ENCODE results near the gene SPNS3.

The SPNS3 gene

DNA sequence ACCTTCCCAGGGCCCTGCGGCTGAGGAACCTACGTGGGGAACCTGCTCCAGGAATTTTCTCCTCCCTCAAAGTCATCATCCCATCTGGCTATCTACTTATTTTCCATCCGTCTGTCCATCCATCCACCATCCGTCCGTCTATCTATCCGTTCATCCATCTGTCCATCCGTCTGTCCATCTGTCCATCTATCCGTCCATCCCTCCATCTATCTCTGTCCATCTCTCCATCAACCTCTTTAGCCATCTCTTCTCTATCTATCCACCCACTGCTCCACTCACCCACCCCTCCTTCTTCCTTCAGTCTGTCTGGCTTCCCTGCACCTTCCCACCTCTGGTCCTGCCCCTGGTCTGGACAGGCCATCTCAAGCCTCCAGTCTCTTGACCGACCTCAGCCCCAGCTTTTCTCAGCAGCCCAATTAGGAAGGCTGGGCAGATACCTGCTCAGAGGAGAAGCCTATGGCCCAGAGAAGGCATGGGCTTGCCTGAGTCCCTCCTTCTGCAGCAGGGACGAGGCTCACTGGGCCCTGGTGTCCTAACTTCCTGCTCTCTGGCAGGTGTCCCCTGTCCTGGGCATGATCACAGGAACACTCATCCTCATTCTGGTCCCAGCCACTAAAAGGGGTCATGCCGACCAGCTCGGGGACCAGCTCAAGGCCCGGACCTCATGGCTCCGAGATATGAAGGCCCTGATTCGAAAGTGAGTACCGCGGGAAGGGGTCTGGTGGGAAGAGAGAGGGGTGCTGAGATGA is 98.4 kb downstream of the SPNS3 start:
- no peak for DNase-seq (ENCODE audit: low read depth)
- no peak overlapping the region for H3K4me3 ChIP-seq (replicated peaks; ENCODE audit: low read depth, low read length)
- TF ChIP-seq, protein P1, sequence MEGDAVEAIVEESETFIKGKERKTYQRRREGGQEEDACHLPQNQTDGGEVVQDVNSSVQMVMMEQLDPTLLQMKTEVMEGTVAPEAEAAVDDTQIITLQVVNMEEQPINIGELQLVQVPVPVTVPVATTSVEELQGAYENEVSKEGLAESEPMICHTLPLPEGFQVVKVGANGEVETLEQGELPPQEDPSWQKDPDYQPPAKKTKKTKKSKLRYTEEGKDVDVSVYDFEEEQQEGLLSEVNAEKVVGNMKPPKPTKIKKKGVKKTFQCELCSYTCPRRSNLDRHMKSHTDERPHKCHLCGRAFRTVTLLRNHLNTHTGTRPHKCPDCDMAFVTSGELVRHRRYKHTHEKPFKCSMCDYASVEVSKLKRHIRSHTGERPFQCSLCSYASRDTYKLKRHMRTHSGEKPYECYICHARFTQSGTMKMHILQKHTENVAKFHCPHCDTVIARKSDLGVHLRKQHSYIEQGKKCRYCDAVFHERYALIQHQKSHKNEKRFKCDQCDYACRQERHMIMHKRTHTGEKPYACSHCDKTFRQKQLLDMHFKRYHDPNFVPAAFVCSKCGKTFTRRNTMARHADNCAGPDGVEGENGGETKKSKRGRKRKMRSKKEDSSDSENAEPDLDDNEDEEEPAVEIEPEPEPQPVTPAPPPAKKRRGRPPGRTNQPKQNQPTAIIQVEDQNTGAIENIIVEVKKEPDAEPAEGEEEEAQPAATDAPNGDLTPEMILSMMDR (IDR thresholded peaks at IDR 0.05; ENCODE audit: low read length, missing control alignments): no peak

DNA sequence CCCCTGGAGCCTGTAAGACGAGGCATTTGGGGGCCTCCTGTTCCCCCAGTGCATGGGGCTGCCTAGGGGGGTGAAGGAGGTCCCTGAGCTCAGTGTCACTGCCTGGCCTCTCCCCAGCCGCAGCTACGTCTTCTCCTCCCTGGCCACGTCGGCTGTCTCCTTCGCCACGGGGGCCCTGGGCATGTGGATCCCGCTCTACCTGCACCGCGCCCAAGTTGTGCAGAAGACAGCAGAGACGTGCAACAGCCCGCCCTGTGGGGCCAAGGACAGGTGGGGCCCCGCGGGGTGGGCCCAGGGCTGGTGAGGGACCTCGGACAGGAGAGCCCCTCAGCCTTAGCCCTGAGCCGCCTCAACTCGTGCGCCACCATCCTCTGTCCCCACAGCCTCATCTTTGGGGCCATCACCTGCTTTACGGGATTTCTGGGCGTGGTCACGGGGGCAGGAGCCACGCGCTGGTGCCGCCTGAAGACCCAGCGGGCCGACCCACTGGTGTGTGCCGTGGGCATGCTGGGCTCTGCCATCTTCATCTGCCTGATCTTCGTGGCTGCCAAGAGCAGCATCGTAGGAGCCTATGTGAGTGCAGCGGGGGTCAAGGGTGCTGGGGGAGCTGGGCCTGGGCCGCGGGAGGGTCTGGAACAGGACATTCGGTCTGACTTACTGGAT is 99.3 kb downstream of the SPNS3 start:
- no peak overlapping the region for H3K4me3 ChIP-seq (replicated peaks; ENCODE audit: low read depth, low read length)
- DNase-seq (ENCODE audit: low read depth): no peak
- TF ChIP-seq, protein P1 (IDR thresholded peaks at IDR 0.05; ENCODE audit: low read length, missing control alignments): no peak

DNA sequence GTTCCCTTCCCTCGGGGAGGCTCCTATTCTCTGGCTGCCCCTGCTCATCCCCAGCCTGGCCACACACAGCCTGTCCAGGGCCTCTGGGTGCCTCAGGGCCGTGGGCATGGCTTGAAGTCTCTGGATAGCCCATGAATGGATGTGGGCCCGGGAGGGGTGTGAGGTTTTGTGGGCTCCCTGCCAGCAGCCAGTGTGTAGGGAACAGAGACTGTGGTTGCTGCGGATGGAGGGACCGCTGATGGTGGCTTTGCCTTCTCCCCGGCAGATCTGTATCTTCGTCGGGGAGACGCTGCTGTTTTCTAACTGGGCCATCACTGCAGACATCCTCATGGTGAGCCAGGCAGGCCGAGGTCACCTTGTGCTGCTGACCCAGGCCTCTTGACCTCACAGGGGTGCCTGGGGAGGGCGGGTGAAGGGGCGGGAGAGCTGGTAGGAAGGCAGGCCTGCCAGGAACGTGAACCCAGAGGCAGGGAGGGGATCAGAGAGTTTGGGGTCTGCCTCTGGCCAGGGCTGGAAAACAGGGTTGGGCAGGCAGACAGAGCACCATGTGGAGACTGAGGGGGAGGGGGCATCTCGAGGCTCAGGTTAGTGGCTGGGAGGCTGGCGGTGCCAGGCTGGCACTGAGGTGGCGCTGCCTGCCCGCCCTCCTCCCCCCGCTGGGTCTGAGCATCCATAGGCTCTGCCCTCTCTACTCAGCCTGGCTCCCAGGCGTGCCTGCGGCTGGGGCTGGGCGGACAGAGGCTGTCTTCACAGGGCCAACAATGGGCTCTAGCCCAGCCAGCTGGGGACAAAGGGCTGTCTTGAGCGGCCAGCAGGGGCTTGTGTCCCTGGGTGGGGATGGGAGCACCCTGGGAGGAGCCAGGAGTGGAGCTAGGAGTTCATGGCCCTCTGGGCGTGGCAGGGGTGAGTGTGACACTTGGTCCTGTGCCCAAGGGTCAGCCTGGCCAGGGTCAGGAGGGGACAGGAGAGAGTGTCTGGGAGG is 100.1 kb downstream of the SPNS3 start:
- H3K4me3 ChIP-seq (replicated peaks; ENCODE audit: low read depth, low read length): no peak overlapping the region
- DNase-seq (ENCODE audit: low read depth): no peak
- TF ChIP-seq, protein P1 (IDR thresholded peaks at IDR 0.05; ENCODE audit: low read length, missing control alignments): no peak

DNA sequence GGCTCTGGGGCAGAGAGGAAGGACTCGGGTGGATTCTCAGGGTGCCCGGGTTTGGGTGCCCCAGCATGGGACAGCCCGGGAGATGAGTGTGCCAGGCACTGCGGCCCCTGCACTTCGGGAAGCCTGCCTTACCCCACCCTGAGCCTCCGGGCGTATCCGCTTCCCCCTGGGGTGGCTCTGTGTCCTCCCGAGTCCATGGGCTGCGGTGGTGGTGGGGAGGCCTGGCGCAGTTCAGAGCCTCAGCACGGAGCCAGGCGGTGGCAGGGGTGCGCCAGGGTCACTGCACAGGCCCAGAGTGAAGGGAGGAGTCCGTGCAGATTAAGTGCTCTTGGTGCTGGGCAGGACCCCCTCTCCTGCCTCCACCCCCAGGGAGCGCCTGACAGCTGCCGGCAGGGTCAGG is 100.8 kb downstream of the SPNS3 start:
- H3K4me3 ChIP-seq (replicated peaks; ENCODE audit: low read depth, low read length): no peak overlapping the region
- no peak for DNase-seq (ENCODE audit: low read depth)
- TF ChIP-seq, protein P1 (IDR thresholded peaks at IDR 0.05; ENCODE audit: low read length, missing control alignments): no peak

DNA sequence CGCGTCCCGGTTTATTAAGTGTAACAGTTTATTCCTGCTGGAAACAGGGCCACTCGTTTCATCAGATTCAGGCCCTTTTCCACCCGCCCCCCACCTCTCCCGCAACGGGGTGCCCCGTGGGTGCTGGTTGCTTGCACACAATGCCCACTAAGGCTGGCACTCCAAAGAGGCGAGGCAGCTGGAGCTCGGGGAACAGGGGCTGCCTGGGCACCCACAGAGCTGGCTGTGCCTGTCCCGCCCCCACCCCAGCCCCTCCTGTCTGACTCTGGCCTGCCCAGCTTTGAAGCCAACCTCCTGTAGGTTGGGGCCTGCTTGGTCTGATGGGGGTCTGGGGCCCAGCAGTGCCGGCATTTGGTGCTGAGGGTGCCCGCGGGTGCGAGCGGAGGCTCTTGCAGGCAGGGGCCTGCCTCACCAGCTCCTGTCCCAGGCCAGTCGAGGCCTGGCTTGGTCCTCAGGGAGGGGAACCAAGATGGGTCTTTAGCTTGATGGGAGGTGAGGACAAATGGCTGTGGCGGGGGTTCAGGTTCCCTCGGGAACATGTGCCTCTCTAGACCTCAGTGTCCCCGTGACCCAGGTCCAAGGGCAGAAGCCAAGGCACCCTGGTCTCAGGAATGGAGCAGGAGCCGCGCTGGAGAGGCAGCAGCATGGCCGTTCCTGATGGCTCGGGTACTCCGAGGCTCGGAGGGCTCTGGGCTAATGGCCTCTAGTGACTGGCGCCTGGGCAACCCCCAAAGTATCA is 101.4 kb downstream of the SPNS3 start:
- DNase-seq (ENCODE audit: low read depth): no peak
- no peak overlapping the region for H3K4me3 ChIP-seq (replicated peaks; ENCODE audit: low read depth, low read length)
- TF ChIP-seq, protein P1 (IDR thresholded peaks at IDR 0.05; ENCODE audit: low read length, missing control alignments): no peak

DNA sequence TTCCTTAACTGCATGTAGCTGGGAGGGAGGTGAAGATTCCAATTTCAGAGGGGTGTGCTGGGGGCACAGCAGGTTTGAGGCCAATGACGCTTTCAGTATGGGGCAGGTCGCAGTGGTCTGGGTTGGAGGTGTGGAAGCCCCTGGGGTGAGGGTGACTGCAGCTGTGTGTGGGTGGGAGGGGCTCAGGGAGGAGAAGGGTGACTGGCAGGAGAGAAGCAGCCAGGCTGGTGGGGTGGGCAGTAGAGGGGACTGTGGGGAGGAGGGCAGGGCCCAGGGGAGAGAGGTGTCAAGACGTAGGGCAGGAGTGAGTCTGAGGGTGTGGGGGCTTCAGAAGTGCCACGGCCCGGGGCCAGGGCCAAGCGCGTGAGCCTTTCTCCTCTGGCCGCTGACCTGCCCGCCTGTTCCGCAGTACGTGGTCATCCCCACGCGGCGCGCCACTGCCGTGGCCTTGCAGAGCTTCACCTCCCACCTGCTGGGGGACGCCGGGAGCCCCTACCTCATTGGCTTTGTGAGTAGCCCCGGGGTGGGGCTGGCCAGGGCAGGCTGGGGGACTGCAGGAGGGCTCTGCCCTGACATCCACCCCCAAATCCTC is 102.0 kb downstream of the SPNS3 start:
- no peak for DNase-seq (ENCODE audit: low read depth)
- H3K4me3 ChIP-seq (replicated peaks; ENCODE audit: low read depth, low read length): no peak overlapping the region
- TF ChIP-seq, protein P1 (IDR thresholded peaks at IDR 0.05; ENCODE audit: low read length, missing control alignments): no peak

All from fibroblast of pulmonary artery (primary cell).